HepG2 (cell line): ENCODE data around the gene HSD3B7. TPM values are rescaled to one million over a fixed set of nuclear protein-coding genes. Genes with fewer than 3 reads are reported as not detected.
A peak's percentile ranks its signal among the peaks of the same experiment; 100 is the strongest.

Experiments
- CREM ChIP-seq, 2 experiments: sonication (generic) in 1 of 2; formaldehyde crosslinking in 1 of 2; IDR thresholded peaks; 2 replicates each; pipeline versions ENCODE4 v1.4.0 to v1.6.1; 2016 to 2020; ENCODE audit warnings: antibody characterized with exemption in 1 of 2, mild to moderate bottlenecking in 1 of 2, missing genetic modification reagents in 1 of 2
- KLF12 ChIP-seq: sonication (generic); formaldehyde crosslinking; IDR thresholded peaks from 2 replicates; pipeline ENCODE4 v1.4.0; 2020; ENCODE audit warnings: missing genetic modification reagents, borderline replicate concordance
- KLF16 ChIP-seq, 2 experiments: sonication (generic) in 1 of 2; formaldehyde crosslinking in 1 of 2; IDR thresholded peaks; 2 replicates each; pipeline versions ENCODE4 v1.6.1 to v1.8.0; 2016 to 2023; ENCODE audit warnings: missing genetic modification reagents in 2 of 2, missing compliant biosample characterization in 1 of 2
- MAZ ChIP-seq, 2 experiments: sonication (generic) in 1 of 2; formaldehyde crosslinking in 1 of 2; IDR thresholded peaks; 2 replicates each; pipeline versions ENCODE4 v1.5.0 to v1.6.1; 2012 to 2020; ENCODE audit warnings: low read depth in 2 of 2, mild to moderate bottlenecking in 2 of 2, borderline replicate concordance in 1 of 2, improper control_type of control experiment in 1 of 2, low read length in 1 of 2, missing genetic modification reagents in 1 of 2, moderate library complexity in 1 of 2
- NFKB2 ChIP-seq: sonication (generic); formaldehyde crosslinking; IDR thresholded peaks from 2 replicates; pipeline ENCODE4 v1.4.0; 2020; ENCODE audit warnings: missing genetic modification reagents, borderline replicate concordance
- RBAK ChIP-seq: sonication (generic); formaldehyde crosslinking; IDR thresholded peaks from 2 replicates; pipeline ENCODE4 v1.5.1; 2020; ENCODE audit warnings: mild to moderate bottlenecking, missing genetic modification reagents
- ZNF670 ChIP-seq: sonication (generic); formaldehyde crosslinking; IDR thresholded peaks from 2 replicates; pipeline ENCODE4 v1.8.0; 2022; ENCODE audit warnings: mild to moderate bottlenecking, missing genetic modification reagents, borderline replicate concordance
- polyA plus RNA-seq, 8 experiments: library from polyadenylated mRNA; depleted of rRNA in 3 of 8; stranded (reverse) in 7 of 8; unstranded in 1 of 8; fragments of >200 nt; fragmentation: Illumina TruSeq in 4 of 8; extraction: Trizol in 4 of 8; gene quantifications; 2 replicates each; pipeline versions ENCODE4 v1.2.1 to v1.2.3, GENCODE V29; 2011 to 2016; ENCODE audit warnings: low read depth in 4 of 8, missing spikeins in 1 of 8, mixed read lengths in 1 of 8; ENCODE audit not compliant: insufficient read depth in 1 of 8
- total RNA-seq, 5 experiments: library from RNA; depleted of rRNA; stranded (reverse); fragments of >200 nt; fragmentation: Illumina TruSeq; extraction: Trizol; gene quantifications; 2 replicates each; pipeline ENCODE4 v1.2.3, GENCODE V29; 2016; ENCODE audit warnings: low read depth in 1 of 5
- TF ChIP-seq, protein P1 (sequence below): sonication (generic); formaldehyde crosslinking; IDR thresholded peaks from 2 replicates; pipeline ENCODE4 v1.4.0; 2020; ENCODE audit warnings: missing genetic modification reagents, borderline replicate concordance
- TF ChIP-seq, protein P2 (sequence below): sonication (generic); formaldehyde crosslinking; IDR thresholded peaks from 2 replicates; pipeline ENCODE4 v1.8.1; 2022; ENCODE audit warnings: low read depth, mild to moderate bottlenecking, missing genetic modification reagents
- TF ChIP-seq, protein P3 (sequence below): sonication (generic); formaldehyde crosslinking; conservative IDR thresholded peaks from 2 replicates; pipeline ENCODE4 v1.4.0; 2020; ENCODE audit warnings: missing genetic modification reagents
- TF ChIP-seq, protein P4 (sequence below): sonication (generic); formaldehyde crosslinking; IDR thresholded peaks from 2 replicates; pipeline ENCODE4 v1.9.0; 2021; ENCODE audit warnings: missing genetic modification reagents, borderline replicate concordance
- TF ChIP-seq, protein P5 (sequence below): sonication (generic); formaldehyde crosslinking; IDR thresholded peaks from 2 replicates; pipeline ENCODE4 v1.8.0; 2022; ENCODE audit warnings: mild to moderate bottlenecking, missing genetic modification reagents, moderate library complexity
- TF ChIP-seq, protein P6 (sequence below): sonication (generic); formaldehyde crosslinking; IDR thresholded peaks from 2 replicates; pipeline ENCODE4 v1.4.0; 2020; ENCODE audit warnings: mild to moderate bottlenecking, missing genetic modification reagents
- TF ChIP-seq, protein P7 (sequence below): IDR thresholded peaks from 2 replicates; pipeline ENCODE4 v1.6.1; 2018; ENCODE audit warnings: missing genetic modification reagents, mild to moderate bottlenecking, missing compliant biosample characterization

The HSD3B7 gene
- total and polyA plus RNA-seq, 2 of the 13 experiments (the other 11 are each of a cell fraction or from before 2014, with no cell fraction given), result 32.9 to 69.7 TPM

DNA sequence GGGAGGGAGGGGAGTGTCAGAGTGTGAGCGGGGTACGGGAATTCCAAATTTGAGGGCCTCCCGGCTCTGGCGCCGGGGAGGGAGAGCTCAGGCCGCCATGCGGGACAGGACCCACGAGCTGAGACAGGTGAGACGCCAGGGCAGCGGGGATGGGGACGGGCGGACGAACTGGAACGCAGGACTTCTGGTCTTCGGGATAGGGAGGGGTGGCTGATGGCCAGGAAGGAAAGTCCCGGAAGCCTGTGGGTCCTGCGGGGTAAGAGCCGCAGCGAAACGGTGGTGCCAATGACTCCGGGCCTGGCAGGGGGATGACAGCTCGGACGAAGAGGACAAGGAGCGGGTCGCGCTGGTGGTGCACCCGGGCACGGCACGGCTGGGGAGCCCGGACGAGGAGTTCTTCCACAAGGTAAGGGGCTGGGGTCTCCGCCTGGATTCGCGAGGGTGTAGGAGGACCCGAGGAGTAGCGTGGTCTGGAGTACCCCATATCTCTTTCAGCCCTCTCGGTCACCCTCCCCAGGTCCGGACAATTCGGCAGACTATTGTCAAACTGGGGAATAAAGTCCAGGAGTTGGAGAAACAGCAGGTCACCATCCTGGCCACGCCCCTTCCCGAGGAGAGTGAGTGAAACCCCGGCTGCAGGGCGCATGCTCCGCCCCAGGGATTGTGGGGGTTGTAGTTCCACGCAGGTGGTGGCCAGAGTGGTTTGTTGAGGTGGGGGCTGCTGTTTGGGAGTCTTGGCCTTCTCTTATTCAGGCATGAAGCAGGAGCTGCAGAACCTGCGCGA, 48.9 kb downstream of the HSD3B7 start (continued):
- TF ChIP-seq, protein P1, sequence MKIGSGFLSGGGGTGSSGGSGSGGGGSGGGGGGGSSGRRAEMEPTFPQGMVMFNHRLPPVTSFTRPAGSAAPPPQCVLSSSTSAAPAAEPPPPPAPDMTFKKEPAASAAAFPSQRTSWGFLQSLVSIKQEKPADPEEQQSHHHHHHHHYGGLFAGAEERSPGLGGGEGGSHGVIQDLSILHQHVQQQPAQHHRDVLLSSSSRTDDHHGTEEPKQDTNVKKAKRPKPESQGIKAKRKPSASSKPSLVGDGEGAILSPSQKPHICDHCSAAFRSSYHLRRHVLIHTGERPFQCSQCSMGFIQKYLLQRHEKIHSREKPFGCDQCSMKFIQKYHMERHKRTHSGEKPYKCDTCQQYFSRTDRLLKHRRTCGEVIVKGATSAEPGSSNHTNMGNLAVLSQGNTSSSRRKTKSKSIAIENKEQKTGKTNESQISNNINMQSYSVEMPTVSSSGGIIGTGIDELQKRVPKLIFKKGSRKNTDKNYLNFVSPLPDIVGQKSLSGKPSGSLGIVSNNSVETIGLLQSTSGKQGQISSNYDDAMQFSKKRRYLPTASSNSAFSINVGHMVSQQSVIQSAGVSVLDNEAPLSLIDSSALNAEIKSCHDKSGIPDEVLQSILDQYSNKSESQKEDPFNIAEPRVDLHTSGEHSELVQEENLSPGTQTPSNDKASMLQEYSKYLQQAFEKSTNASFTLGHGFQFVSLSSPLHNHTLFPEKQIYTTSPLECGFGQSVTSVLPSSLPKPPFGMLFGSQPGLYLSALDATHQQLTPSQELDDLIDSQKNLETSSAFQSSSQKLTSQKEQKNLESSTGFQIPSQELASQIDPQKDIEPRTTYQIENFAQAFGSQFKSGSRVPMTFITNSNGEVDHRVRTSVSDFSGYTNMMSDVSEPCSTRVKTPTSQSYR, result no peak
- TF ChIP-seq, protein P2, sequence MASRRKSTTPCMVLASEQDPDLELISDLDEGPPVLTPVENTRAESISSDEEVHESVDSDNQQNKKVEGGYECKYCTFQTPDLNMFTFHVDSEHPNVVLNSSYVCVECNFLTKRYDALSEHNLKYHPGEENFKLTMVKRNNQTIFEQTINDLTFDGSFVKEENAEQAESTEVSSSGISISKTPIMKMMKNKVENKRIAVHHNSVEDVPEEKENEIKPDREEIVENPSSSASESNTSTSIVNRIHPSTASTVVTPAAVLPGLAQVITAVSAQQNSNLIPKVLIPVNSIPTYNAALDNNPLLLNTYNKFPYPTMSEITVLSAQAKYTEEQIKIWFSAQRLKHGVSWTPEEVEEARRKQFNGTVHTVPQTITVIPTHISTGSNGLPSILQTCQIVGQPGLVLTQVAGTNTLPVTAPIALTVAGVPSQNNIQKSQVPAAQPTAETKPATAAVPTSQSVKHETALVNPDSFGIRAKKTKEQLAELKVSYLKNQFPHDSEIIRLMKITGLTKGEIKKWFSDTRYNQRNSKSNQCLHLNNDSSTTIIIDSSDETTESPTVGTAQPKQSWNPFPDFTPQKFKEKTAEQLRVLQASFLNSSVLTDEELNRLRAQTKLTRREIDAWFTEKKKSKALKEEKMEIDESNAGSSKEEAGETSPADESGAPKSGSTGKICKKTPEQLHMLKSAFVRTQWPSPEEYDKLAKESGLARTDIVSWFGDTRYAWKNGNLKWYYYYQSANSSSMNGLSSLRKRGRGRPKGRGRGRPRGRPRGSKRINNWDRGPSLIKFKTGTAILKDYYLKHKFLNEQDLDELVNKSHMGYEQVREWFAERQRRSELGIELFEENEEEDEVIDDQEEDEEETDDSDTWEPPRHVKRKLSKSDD (CRISPR knock-in tag), result no peak
- TF ChIP-seq KLF12 (CRISPR knock-in tag) (no peak), RBAK (CRISPR knock-in tag) (peak; percentile 21; the same call in 1 of the 2 replicates), KLF16 (CRISPR knock-in tag; IDR thresholded peaks at IDR 0.05) (peak in 1 of 2 experiments; percentile 75; a peak in 1 of 4 replicates), ZNF670 (no peak), NFKB2 (CRISPR knock-in tag) (peak; percentile 72; the same call in 1 of the 2 replicates), CREM (IDR thresholded peaks at IDR 0.05) (peak; percentile 73; the same call in 1 of the 2 replicates), CREM (CRISPR knock-in tag; IDR thresholded peaks at IDR 0.05) (no peak), MAZ (IDR thresholded peaks at IDR 0.05; ENCODE audit: borderline replicate concordance, low read depth, low read length) (0 out of 2 replicates have a peak, but pooled peaks have one; percentile 59), MAZ (CRISPR knock-in tag; IDR thresholded peaks at IDR 0.05; ENCODE audit: low read depth) (peak; percentile 55)
- TF ChIP-seq, protein P3, sequence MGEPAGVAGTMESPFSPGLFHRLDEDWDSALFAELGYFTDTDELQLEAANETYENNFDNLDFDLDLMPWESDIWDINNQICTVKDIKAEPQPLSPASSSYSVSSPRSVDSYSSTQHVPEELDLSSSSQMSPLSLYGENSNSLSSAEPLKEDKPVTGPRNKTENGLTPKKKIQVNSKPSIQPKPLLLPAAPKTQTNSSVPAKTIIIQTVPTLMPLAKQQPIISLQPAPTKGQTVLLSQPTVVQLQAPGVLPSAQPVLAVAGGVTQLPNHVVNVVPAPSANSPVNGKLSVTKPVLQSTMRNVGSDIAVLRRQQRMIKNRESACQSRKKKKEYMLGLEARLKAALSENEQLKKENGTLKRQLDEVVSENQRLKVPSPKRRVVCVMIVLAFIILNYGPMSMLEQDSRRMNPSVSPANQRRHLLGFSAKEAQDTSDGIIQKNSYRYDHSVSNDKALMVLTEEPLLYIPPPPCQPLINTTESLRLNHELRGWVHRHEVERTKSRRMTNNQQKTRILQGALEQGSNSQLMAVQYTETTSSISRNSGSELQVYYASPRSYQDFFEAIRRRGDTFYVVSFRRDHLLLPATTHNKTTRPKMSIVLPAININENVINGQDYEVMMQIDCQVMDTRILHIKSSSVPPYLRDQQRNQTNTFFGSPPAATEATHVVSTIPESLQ (CRISPR knock-in tag), result no peak
- TF ChIP-seq, protein P4, sequence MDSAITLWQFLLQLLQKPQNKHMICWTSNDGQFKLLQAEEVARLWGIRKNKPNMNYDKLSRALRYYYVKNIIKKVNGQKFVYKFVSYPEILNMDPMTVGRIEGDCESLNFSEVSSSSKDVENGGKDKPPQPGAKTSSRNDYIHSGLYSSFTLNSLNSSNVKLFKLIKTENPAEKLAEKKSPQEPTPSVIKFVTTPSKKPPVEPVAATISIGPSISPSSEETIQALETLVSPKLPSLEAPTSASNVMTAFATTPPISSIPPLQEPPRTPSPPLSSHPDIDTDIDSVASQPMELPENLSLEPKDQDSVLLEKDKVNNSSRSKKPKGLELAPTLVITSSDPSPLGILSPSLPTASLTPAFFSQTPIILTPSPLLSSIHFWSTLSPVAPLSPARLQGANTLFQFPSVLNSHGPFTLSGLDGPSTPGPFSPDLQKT, result no peak
- TF ChIP-seq, protein P5, sequence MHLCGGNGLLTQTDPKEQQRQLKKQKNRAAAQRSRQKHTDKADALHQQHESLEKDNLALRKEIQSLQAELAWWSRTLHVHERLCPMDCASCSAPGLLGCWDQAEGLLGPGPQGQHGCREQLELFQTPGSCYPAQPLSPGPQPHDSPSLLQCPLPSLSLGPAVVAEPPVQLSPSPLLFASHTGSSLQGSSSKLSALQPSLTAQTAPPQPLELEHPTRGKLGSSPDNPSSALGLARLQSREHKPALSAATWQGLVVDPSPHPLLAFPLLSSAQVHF (CRISPR knock-in tag), result 0 out of 2 replicates have a peak, but pooled peaks have one; percentile 47
- TF ChIP-seq, protein P6, sequence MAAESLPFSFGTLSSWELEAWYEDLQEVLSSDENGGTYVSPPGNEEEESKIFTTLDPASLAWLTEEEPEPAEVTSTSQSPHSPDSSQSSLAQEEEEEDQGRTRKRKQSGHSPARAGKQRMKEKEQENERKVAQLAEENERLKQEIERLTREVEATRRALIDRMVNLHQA (CRISPR knock-in tag), result no peak
- TF ChIP-seq, protein P7, sequence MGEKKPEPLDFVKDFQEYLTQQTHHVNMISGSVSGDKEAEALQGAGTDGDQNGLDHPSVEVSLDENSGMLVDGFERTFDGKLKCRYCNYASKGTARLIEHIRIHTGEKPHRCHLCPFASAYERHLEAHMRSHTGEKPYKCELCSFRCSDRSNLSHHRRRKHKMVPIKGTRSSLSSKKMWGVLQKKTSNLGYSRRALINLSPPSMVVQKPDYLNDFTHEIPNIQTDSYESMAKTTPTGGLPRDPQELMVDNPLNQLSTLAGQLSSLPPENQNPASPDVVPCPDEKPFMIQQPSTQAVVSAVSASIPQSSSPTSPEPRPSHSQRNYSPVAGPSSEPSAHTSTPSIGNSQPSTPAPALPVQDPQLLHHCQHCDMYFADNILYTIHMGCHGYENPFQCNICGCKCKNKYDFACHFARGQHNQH (CRISPR knock-in tag), result 0 out of 2 replicates have a peak, but pooled peaks have one; percentile 19
